ENCODE measurements around the gene CLPSL2.

The CLPSL2 gene

GRCh38 chr6:35747877-35748276, 28.5 kb upstream of the CLPSL2 start:
- no peak for DNase-seq

- no peak for DNase-seq
These were observed 25.8 kb upstream of the CLPSL2 start for GRCh38 chr6:35750557-35750956.

GRCh38 chr6:35751594-35751993, 24.8 kb upstream of the CLPSL2 start:
- no peak for DNase-seq

- DNase-seq: no peak
These were observed 24.1 kb upstream of the CLPSL2 start for GRCh38 chr6:35752330-35752729.

- no peak for DNase-seq
These were observed 21.7 kb upstream of the CLPSL2 start for GRCh38 chr6:35754452-35755277.

- no peak for DNase-seq
These were observed 21.0 kb upstream of the CLPSL2 start for GRCh38 chr6:35755278-35755924.

- DNase-seq: no peak
These were observed 18.8 kb upstream of the CLPSL2 start for GRCh38 chr6:35757456-35758123.

- no peak for DNase-seq
These were observed 17.0 kb upstream of the CLPSL2 start for GRCh38 chr6:35759426-35759825.

- DNase-seq: no peak
These were observed 10.7 kb upstream of the CLPSL2 start for GRCh38 chr6:35765739-35766138.

GRCh38 chr6:35769211-35769610, 7.2 kb upstream of the CLPSL2 start:
- DNase-seq: no peak

- DNase-seq: no peak
These were observed 5.1 kb upstream of the CLPSL2 start for GRCh38 chr6:35771343-35771627.

- DNase-seq: no peak
These were observed 2.1 kb upstream of the CLPSL2 start for GRCh38 chr6:35774116-35774794.

- DNase-seq: no peak
These were observed 1.4 kb upstream of the CLPSL2 start for GRCh38 chr6:35775031-35775430.

- DNase-seq: no peak
These were observed 1.1 kb downstream of the CLPSL2 start for GRCh38 chr6:35777356-35778102.

- DNase-seq: no peak
These were observed 2.0 kb downstream of the CLPSL2 start for GRCh38 chr6:35778437-35778836.

- no peak for DNase-seq
These were observed 4.3 kb downstream of the CLPSL2 start, which contains the start of gene CLPSL1 for GRCh38 chr6:35780719-35781118. CLPSL1 (plus strand) TSS chr6:35781019; CDS start chr6:35781111, 92 bp downstream.

- no peak for DNase-seq
These were observed 4.9 kb downstream of the CLPSL2 start for GRCh38 chr6:35781290-35781689.

- no peak for DNase-seq
These were observed 6.0 kb downstream of the CLPSL2 start for GRCh38 chr6:35782424-35782823.

- no peak for DNase-seq
These were observed 7.8 kb downstream of the CLPSL2 start for GRCh38 chr6:35784200-35784599.

GRCh38 chr6:35786272-35786671, 9.9 kb downstream of the CLPSL2 start:
- DNase-seq: no peak

GRCh38 chr6:35786810-35787209, 10.4 kb downstream of the CLPSL2 start:
- DNase-seq: no peak

Data from suppressor macrophage treated with lipopolysaccharide for 4 hours (primary cell).